T-cell (primary cell): ENCODE results near the gene CBFB. TPM values are rescaled to one million over a fixed set of nuclear protein-coding genes. Genes with fewer than 3 reads are reported as not detected.

Source experiments
- ATAC-seq, 4 experiments: fragments of 200-7000 bp in 3 of 4; fragments of 150-1000 bp in 1 of 4; cut with Tn5 transposase; replicated peaks in 1 of 4; 1 replicate in 3 of 4; 2 replicates in 1 of 4; pipeline ENCODE4 v1.10.0; 2021; ENCODE audit warnings: moderate library complexity in 3 of 4, mild to moderate bottlenecking in 2 of 4, moderate number of reproducible peaks in 1 of 4
- CTCF ChIA-PET, 2 donors: fragments of 300-600 bp; sonication (Branson Sonifier 250); formaldehyde crosslinking; loops; one replicate each; lab custom pipeline; 2022; ENCODE audit warnings: antibody characterized with exemption in 2 of 2; lab: Charles Lee
- POLR2A ChIA-PET, 2 donors: fragments of 300-600 bp; sonication (Branson Sonifier 250); formaldehyde crosslinking; loops; one replicate each; lab custom pipeline; 2022; ENCODE audit warnings: antibody characterized with exemption in 2 of 2; lab: Charles Lee
- DNase-seq, 35 experiments: peaks; one replicate each; pipeline versions ENCODE4 v3.0.0 to v3.0.0-alpha.2; 2013 to 2023
- H3K27ac ChIP-seq: one replicate; pipeline ENCODE4 v1.5.1; 2013; ENCODE audit warnings: low read length
- H3K27me3 ChIP-seq, 2 experiments: replicated peaks in 1 of 2; 1 replicate in 1 of 2; 2 replicates in 1 of 2; pipeline versions ENCODE4 v1.6.1 to v1.7.0; 2013; ENCODE audit warnings: low read length in 1 of 2, mixed read lengths in 1 of 2; ENCODE audit not compliant: control insufficient read depth in 2 of 2, insufficient read depth in 2 of 2; ENCODE audit errors: extremely low read depth in 1 of 2
- H3K36me3 ChIP-seq, 2 donors: 1 replicate in 1 of 2; 2 replicates in 1 of 2; pipeline versions ENCODE4 v1.6.1 to v1.7.0; 2013; ENCODE audit warnings: low read length in 1 of 2; ENCODE audit not compliant: control insufficient read depth in 2 of 2, insufficient read depth in 1 of 2; ENCODE audit errors: extremely low read depth in 1 of 2
- H3K4me1 ChIP-seq, 2 experiments: 1 replicate in 1 of 2; 2 replicates in 1 of 2; pipeline versions ENCODE4 v1.6.1 to v1.7.0; 2013; ENCODE audit warnings: low read length in 2 of 2, mixed read lengths in 1 of 2; ENCODE audit not compliant: insufficient read depth in 2 of 2, control insufficient read depth in 1 of 2; ENCODE audit errors: extremely low read depth in 1 of 2
- H3K4me3 ChIP-seq, 2 donors: 1 replicate in 1 of 2; 2 replicates in 1 of 2; pipeline versions ENCODE4 v1.5.1 to v1.7.0; 2013; ENCODE audit warnings: mild to moderate bottlenecking in 2 of 2, low read length in 1 of 2, moderate library complexity in 1 of 2; ENCODE audit not compliant: control insufficient read depth in 1 of 2; ENCODE audit errors: extremely low read depth in 1 of 2
- H3K9me3 ChIP-seq: 2 replicates; pipeline ENCODE4 v1.7.0; 2013
- H3K27ac Mint-ChIP-seq, 2 donors: one replicate each; pipeline ENCODE4 v1.8.0; 2020 to 2021; ENCODE audit warnings: mild to moderate bottlenecking in 2 of 2, mixed read lengths in 2 of 2
- H3K27me3 Mint-ChIP-seq, 2 donors: one replicate each; pipeline ENCODE4 v1.8.0; 2021 to 2022; ENCODE audit warnings: mixed read lengths in 2 of 2
- H3K36me3 Mint-ChIP-seq: one replicate; pipeline ENCODE4 v1.8.0; 2021; ENCODE audit warnings: mixed read lengths
- H3K4me1 Mint-ChIP-seq, 3 donors: one replicate each; pipeline ENCODE4 v1.8.0; 2020 to 2022; ENCODE audit warnings: mixed read lengths in 3 of 3, mild to moderate bottlenecking in 1 of 3
- H3K4me3 Mint-ChIP-seq, 3 donors: one replicate each; pipeline ENCODE4 v1.8.0; 2020 to 2022; ENCODE audit warnings: mild to moderate bottlenecking in 3 of 3, mixed read lengths in 3 of 3, moderate library complexity in 3 of 3
- H3K9me3 Mint-ChIP-seq, 3 donors: one replicate each; pipeline ENCODE4 v1.8.0; 2020 to 2022; ENCODE audit warnings: mixed read lengths in 3 of 3
- WGBS: methylation state at CpG from one replicate; pipeline ENCODE4 v1.1.5; 2013; ENCODE audit warnings: missing lambda C conversion rate; ENCODE audit not compliant: insufficient coverage; 5-methylcytosine and 5-hydroxymethylcytosine counted together
- total RNA-seq, 35 experiments: library from RNA in 6 of 35; stranded (reverse) in 6 of 35; fragments of 120-200 nt in 1 of 35; gene quantifications; one replicate each; pipeline versions ENCODE4 v1.2.1 to v1.2.4 and lab custom pipeline; 2013 to 2026

The CBFB gene
- total RNA-seq, 5 donors from 2014 or later (not counting 1 experiment from before 2014, with no cell fraction given), result 80.0 to 115 (median 96.5) TPM

DNA sequence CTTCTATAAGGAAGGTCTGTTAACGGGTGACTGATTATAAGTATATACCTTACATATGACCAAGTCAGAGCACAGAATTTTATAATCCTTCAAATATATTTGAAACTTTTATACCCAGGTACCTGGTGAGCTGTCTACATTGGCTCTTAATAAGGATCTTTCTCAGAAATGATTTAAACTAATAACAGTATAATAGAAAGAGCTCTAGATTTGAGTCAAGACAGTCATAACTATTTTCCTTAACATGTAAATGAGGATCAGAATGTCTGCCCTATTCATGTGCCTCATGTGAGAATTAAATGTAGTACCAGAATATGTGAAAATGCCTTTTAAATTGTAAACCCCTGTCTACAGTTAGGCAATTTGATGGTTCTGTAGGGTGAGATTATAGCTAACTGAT, 14.5 kb downstream of the CBFB start:
- peaks cover 22% of the 10 kb centered on the region for H3K36me3 Mint-ChIP-seq
- H3K27ac Mint-ChIP-seq, result no peak overlapping the region
- CTCF ChIA-PET, result interaction anchor here in 1 of 2 donors (1.1 to 1.3 kb wide), 4 partner anchors 9 to 26 kb away, joined by 3 to 5 read pairs (median 3); no protein-coding TSS in a partner anchor
- no peak overlapping the region for H3K4me3 Mint-ChIP-seq
- peaks cover 17 to 38% (median 36%) of the 10 kb centered on the region in 3 donors for H3K4me1 Mint-ChIP-seq
- H3K36me3 ChIP-seq, result peaks cover 5 to 19% of the 10 kb centered on the region in 2 donors
- no peak overlapping the region for H3K4me3 ChIP-seq
- no peaks in the 10 kb centered on the region for H3K27me3 Mint-ChIP-seq
- no CpG with 5 or more reads among the region's 1 CpG for WGBS
- H3K9me3 ChIP-seq, result no peaks in the 10 kb centered on the region
- no peak overlapping the region for H3K27ac ChIP-seq
- POLR2A ChIA-PET, result interaction anchor here (0.5 to 0.6 kb wide), 3 partner anchors 14 to 262 kb away, joined by 3 to 6 read pairs (median 5); no protein-coding TSS in a partner anchor
- ATAC-seq (no peak), DNase-seq (no peak)
- no peaks in the 10 kb centered on the region for H3K27me3 ChIP-seq
- no peaks in the 10 kb centered on the region for H3K9me3 Mint-ChIP-seq
- H3K4me1 ChIP-seq, result peaks cover 0 to 2% of the 10 kb centered on the region in 2 experiments

DNA sequence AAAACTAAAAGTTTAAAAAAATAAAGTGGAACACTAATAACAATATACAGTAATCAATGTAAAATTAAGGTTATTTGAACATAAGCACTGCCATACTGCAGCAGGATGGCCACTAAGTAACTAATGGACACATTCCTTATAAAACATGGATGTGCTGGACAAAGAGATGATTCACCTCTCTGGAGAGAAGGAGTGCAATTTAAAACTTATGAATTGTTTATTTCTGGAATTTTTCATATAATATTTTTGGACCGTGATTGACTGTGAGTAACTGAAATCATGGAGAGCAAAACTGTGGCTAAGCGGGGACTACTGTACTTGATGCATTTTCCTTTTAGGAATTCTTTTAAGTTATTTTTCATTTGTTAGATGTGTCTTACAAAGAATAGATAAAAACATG, 21.8 kb downstream of the CBFB start:
- POLR2A ChIA-PET, result no interaction called here
- H3K4me1 Mint-ChIP-seq, result peaks cover 40 to 44% (median 44%) of the 10 kb centered on the region in 3 donors
- Histone ChIP-seq H3K9me3 (no peaks in the 10 kb centered on the region), H3K4me3 (no peak overlapping the region), H3K27me3 (no peaks in the 10 kb centered on the region), H3K27ac (no peak overlapping the region), H3K36me3 (peaks cover 3% of the 10 kb centered on the region in 2 donors), H3K4me1 (peaks cover 16 to 25% of the 10 kb centered on the region in 2 experiments)
- H3K27ac Mint-ChIP-seq, result no peak overlapping the region
- WGBS, result 100% methylated on average over 2 of the region's 2 CpGs
- no peak for DNase-seq
- no peak for ATAC-seq
- CTCF ChIA-PET, result interaction anchor here in 1 of 2 donors (0.6 kb wide), 1 partner anchor 12 kb away, joined by 3 read pairs; no protein-coding TSS in a partner anchor
- no peak overlapping the region for H3K4me3 Mint-ChIP-seq
- no peaks in the 10 kb centered on the region for H3K27me3 Mint-ChIP-seq
- H3K9me3 Mint-ChIP-seq, result no peaks in the 10 kb centered on the region
- H3K36me3 Mint-ChIP-seq, result peaks cover 8% of the 10 kb centered on the region

DNA sequence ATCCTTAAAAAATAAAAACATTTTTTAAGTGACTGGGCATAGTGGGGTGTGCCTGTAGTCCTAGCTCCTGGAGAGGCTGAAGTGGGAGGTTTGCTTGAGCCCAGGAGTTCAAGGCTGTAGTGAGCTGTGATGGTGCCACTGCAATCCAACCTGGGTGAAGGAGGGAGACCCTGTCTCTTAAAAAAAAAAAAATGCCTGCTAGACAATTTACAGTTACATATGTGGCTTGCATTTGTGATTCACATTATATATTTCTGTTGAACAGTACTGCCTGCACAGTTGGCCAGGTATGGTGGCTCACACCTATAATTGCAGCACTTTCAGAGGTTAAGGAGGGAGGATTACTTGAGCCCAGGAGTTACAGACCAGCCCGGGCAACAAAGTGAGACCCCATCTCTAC, 23.4 kb downstream of the CBFB start:
- ATAC-seq, result peak; percentile 23 to 40 (median 30)
- Mint-ChIP-seq H3K36me3 (peaks cover 8% of the 10 kb centered on the region), H3K27ac (peak overlapping the region; percentile 95), H3K27me3 (no peaks in the 10 kb centered on the region), H3K9me3 (no peaks in the 10 kb centered on the region), H3K4me1 (peaks cover 45 to 49% (median 48%) of the 10 kb centered on the region in 3 donors), H3K4me3 (peak overlapping the region; percentile 73 to 78 (median 75))
- peak overlapping the region; percentile 39 for H3K27ac ChIP-seq
- WGBS, result no CpG with 5 or more reads among the region's 1 CpG
- POLR2A ChIA-PET, result interaction anchor here in 1 of 2 donors (0.7 kb wide), 1 partner anchor 23 kb away, joined by 4 read pairs; no protein-coding TSS in a partner anchor
- DNase-seq, result peak in 1 of 35 experiments; percentile 12
- H3K4me1 ChIP-seq, result peaks cover 16 to 25% of the 10 kb centered on the region in 2 experiments
- CTCF ChIA-PET, result interaction anchor here in 1 of 2 donors (0.7 kb wide), 1 partner anchor 1028 kb away, joined by 4 read pairs; no protein-coding TSS in a partner anchor
- no peaks in the 10 kb centered on the region for H3K36me3 ChIP-seq
- H3K4me3 ChIP-seq, result no peak overlapping the region
- H3K27me3 ChIP-seq, result no peaks in the 10 kb centered on the region
- no peaks in the 10 kb centered on the region for H3K9me3 ChIP-seq

DNA sequence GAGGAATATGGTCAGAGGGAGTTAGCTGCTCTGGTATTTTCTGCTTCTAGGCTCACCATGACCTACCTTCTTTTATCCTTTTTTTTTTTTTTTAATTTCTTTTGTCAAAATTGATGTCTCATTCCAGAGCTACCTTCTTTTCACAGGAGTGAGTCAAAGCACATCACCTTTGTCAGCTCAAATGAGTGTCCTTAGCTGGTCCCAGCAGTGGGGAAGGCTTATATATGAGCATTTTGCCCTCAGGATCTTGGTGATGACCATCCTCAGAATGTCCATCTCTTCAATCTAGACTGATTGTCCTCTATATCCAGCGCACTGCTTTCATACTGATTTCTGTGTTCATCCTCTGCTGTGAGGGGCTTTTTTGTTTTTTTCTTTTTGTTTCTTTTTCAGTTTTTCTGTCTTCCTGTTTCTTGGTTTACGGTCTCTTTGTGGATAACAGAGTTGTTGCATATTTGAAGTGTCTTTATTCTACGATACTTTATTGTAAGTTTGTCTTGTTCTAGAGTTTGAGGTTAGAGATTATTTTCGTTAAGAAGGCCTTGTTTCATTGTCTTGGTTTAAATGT, 24.9 kb downstream of the CBFB start:
- Mint-ChIP-seq H3K27ac (peak overlapping the region; percentile 95), H3K9me3 (no peaks in the 10 kb centered on the region), H3K36me3 (peaks cover 8% of the 10 kb centered on the region), H3K4me3 (peak overlapping the region; percentile 73 to 78 (median 75)), H3K27me3 (no peaks in the 10 kb centered on the region), H3K4me1 (peaks cover 49 to 59% (median 50%) of the 10 kb centered on the region in 3 donors)
- no peaks in the 10 kb centered on the region for H3K27me3 ChIP-seq
- ChIA-PET POLR2A (interaction anchor here (0.5 to 0.6 kb wide), 4 partner anchors 13 to 40 kb away, joined by 3 to 10 read pairs (median 6); no protein-coding TSS in a partner anchor), CTCF (interaction anchor here (0.6 to 1.6 kb wide), 5 partner anchors 13 to 140 kb away, joined by 3 to 8 read pairs (median 5); no protein-coding TSS in a partner anchor)
- peaks cover 16 to 25% of the 10 kb centered on the region in 2 experiments for H3K4me1 ChIP-seq
- no CpG with 5 or more reads among the region's 4 CpGs for WGBS
- DNase-seq, result peak in 1 of 35 experiments; percentile 37
- peak; percentile 17 to 49 (median 32) for ATAC-seq
- peak overlapping the region; percentile 8 to 35 for H3K4me3 ChIP-seq
- no peaks in the 10 kb centered on the region for H3K9me3 ChIP-seq
- no peaks in the 10 kb centered on the region for H3K36me3 ChIP-seq
- peak overlapping the region; percentile 56 for H3K27ac ChIP-seq

DNA sequence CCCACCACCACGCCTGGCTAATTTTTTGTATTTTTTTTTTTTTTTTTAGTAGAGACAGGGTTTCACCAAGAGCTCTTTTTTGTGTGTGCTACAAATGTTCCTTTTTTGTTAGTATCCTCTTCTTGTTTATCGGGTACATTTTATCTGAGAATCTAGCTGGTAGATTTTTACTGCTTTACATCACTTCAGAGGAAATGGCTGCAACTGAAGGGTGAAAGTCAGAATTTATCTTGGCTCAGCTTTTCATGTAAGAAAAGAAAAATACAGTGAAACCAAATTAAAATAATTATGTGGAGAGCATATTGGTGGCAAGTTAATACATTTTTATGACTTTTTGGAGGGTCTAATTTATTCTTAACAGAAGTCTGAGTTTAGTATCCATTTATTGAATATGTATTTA, 26.0 kb downstream of the CBFB start:
- ChIA-PET POLR2A (interaction anchor here in 1 of 2 donors (0.6 kb wide), 2 partner anchors 37 to 117 kb away, joined by 3 to 5 read pairs; no protein-coding TSS in a partner anchor), CTCF (interaction anchor here in 1 of 2 donors (0.6 to 0.9 kb wide), 4 partner anchors 11 to 216 kb away, joined by 3 to 4 read pairs (median 3); no protein-coding TSS in a partner anchor)
- Histone ChIP-seq H3K9me3 (no peaks in the 10 kb centered on the region), H3K4me3 (no peak overlapping the region), H3K27ac (no peak overlapping the region), H3K4me1 (peaks cover 16 to 25% of the 10 kb centered on the region in 2 experiments), H3K36me3 (no peaks in the 10 kb centered on the region), H3K27me3 (no peaks in the 10 kb centered on the region)
- peaks cover 9% of the 10 kb centered on the region for H3K36me3 Mint-ChIP-seq
- H3K27me3 Mint-ChIP-seq, result no peaks in the 10 kb centered on the region
- no peaks in the 10 kb centered on the region for H3K9me3 Mint-ChIP-seq
- WGBS, result no CpG with 5 or more reads among the region's 2 CpGs
- peak overlapping the region; percentile 95 for H3K27ac Mint-ChIP-seq
- H3K4me1 Mint-ChIP-seq, result peaks cover 53 to 65% (median 60%) of the 10 kb centered on the region in 3 donors
- DNase-seq (no peak), ATAC-seq (no peak)
- peak overlapping the region in 1 of 3 donors; percentile 78 for H3K4me3 Mint-ChIP-seq

DNA sequence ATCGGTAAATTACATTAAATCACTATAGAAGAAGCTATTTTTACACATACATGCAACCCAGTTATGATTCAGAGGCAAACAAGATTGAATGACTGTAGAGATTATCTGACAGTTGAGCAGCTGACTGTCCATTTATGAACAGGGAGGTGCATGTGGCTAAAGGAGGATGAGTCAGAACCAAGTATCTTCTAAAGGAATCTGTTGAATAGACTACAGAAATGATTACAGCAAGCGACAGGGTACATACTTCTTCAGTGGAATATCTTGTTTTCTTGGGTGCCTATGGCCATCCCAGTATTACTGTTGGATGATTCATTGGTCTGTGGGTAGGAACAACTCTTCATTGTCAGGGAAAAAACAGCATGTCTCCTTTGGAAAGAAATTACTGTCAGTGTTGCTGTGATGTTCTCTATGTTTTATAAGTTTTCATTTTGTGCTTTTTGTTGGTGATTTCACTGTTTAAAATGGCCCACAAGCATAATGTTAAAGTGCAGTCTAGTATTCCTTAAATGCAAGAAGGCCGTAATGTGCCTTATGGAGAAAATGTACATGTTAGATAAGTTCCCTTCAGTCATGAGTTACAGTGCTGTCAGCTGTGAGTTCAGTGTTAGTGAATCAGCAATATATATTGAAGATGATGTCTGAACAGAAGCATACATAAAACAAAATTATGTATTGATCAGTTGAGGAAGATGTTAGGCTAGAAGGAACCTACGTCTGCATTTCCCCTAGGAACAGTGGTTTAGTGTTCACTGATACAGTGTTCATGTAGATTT, 27.0 kb downstream of the CBFB start:
- ChIA-PET POLR2A (no interaction called here), CTCF (interaction anchor here in 1 of 2 donors (0.6 to 0.9 kb wide), 4 partner anchors 10 to 1836 kb away, joined by 3 to 4 read pairs (median 4); partner anchors contain the start of gene CES3)

More for the DNA sequence above, 27.0 kb downstream of the CBFB start:
- no peaks in the 10 kb centered on the region for H3K27me3 Mint-ChIP-seq
- Histone ChIP-seq H3K36me3 (no peaks in the 10 kb centered on the region), H3K27ac (no peak overlapping the region), H3K4me3 (no peak overlapping the region), H3K9me3 (no peaks in the 10 kb centered on the region), H3K4me1 (peaks cover 16 to 25% of the 10 kb centered on the region in 2 experiments), H3K27me3 (no peaks in the 10 kb centered on the region)
- no peak for DNase-seq
- peak overlapping the region; percentile 55 to 61 for H3K27ac Mint-ChIP-seq
- H3K4me3 Mint-ChIP-seq, result peak overlapping the region in 1 of 3 donors; percentile 9
- WGBS, result no CpG with 5 or more reads among the region's 4 CpGs
- peaks cover 15% of the 10 kb centered on the region for H3K36me3 Mint-ChIP-seq
- no peak for ATAC-seq
- H3K9me3 Mint-ChIP-seq, result no peaks in the 10 kb centered on the region
- peaks cover 56 to 65% (median 64%) of the 10 kb centered on the region in 3 donors for H3K4me1 Mint-ChIP-seq
